Skin epidermis (tissue), 12 donors: ENCODE results near the gene KIF13A.
"Not testable (repeated sequence)": the region's sequence is repeated elsewhere in the genome, so short reads cannot be mapped to it uniquely, and the experiment has no call there.

ENCODE experiments used
- H3K27ac ChIP-seq, 21 experiments: fragments of 200-600 bp; sonication (generic) in 11 of 21; one replicate each; pipeline ENCODE4 v1.5.0; 2020; ENCODE audit warnings: mild to moderate bottlenecking in 3 of 21, inconsistent platforms in 2 of 21, moderate library complexity in 2 of 21
- H3K4me3 ChIP-seq, 7 experiments: fragments of 200-600 bp; sonication (generic) in 2 of 7; one replicate each; pipeline ENCODE4 v1.5.0; 2020; ENCODE audit warnings: inconsistent platforms in 2 of 7, mild to moderate bottlenecking in 2 of 7, moderate library complexity in 1 of 7

The KIF13A gene

GRCh38 chr6:17987447-17987696 lies at the start of gene KIF13A:
Gene KIF13A (minus strand): TSS chr6:17987635. CDS start chr6:17987463, 172 bp downstream.
- H3K27ac ChIP-seq = peak within 1 kb of the TSS; percentile 84 to 99 (median 96)

DNA sequence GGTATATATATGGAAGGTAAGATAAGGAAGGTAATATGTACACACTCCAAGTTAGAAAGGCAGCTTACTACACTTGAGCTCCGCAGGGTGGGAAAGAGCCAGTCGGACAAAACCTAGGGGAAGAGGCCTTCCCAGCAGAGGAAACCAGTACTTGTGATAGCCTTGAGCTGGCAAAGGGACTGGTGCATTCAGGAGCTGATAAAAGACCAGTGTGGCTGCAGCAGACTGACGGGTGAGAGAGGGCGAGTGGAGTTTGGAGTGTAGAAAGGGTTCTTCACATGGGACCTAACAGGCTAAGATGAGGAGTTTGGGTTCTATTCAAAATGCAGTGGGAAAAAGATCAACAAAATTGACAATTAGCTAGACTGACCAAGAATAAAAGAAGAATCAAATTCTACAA lies 49.3 kb upstream of the KIF13A start:
- H3K4me3 ChIP-seq = no peak overlapping the region
- H3K27ac ChIP-seq = no peak overlapping the region

More at GRCh38 chr6:17987447-17987696, at the start of gene KIF13A:
- H3K4me3 ChIP-seq = peak within 1 kb of the TSS; percentile 41 to 77 (median 69)

DNA sequence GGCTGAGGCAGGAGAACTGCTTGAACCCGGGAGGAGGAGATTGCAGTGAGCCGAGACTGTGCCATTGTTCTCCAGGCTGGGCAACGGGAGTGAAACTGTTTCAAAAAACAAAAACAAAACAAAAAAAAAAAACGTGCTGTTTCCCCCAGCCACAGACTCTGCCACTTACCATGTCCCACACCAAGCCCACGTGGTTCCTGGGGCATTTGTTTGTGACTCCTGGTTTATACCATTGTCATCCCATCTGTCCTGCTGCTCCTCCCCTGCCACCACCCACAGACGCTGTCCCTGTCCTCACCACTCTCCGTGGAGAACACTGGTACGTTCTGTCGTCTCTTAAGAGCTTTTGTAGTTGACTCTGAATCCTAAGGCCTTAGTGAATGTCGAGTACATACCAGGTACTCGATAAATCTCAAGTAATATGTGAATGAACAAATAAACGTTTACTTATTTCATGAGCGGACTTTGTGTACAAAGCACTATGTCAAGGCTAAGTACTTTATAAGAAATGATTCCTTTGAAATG lies 48.0 kb upstream of the KIF13A start:
- Histone ChIP-seq H3K27ac (no peak overlapping the region), H3K4me3 (no peak overlapping the region)

DNA sequence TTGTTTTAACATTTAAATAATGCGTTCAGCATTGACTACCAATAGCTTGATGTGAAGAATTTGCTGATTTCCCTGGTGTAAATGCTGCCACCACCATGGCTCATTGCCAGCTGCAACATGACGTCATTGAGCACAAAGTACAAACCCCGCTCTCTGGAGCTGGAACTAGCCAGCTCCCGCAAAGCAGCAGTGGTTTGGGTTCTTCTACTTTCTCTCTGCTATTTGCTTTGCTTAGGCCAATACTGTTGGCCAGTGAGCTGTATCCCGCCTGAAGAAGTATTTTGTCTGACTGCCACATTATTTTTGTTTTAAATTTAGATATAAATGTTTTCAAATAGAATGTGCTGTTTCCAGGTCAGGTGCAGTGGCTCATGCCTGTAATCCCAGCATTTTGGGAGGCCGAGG lies 47.4 kb upstream of the KIF13A start:
- Histone ChIP-seq H3K27ac (no peak overlapping the region), H3K4me3 (no peak overlapping the region)

DNA sequence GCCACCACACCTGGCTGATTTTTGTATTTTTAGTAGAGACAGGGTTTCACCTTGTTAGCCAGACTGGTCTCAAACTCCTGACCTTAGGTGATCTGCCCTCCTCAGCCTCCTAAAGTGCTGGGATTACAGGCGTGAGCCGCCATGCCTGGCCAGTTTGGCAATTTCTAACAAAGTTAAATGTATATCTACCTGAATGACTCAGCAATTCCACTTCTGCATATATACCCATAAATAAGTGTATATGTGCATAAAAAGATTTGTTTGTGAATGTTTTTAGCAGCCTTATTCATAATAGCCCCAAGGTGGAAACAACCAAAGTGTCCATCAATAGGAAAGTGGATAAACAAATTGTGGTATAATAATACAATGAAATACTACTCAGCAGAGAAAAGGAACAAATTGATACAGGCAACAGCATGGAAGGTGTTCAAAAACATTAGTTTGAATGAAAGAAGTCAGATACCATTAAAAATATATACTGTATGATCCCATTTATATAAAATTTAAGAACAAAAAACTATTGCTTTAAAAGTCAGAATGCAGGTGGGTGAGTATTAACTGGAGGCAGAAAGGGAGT lies 44.3 kb upstream of the KIF13A start:
- Histone ChIP-seq H3K27ac (no peak overlapping the region), H3K4me3 (no peak overlapping the region)

DNA sequence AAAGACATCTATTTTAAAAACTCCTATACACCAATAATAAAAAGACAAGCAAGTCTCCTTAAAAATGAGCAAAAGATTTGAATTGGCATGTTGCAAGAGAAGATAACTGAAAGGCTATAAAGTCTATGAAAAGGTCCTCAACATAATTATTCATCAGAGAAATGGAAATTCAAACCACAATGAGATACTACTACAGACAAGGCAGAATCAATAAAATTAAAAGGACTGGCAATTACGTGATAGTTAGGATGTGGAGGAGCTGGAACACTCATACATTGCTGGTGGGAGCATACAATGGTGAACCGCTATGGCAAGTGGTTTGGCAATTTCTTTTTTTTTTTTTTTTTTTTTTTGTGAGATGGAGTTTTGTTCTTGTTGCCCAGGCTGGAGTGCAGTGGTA lies 43.8 kb upstream of the KIF13A start:
- Histone ChIP-seq H3K4me3 (no peak overlapping the region), H3K27ac (no peak overlapping the region)

DNA sequence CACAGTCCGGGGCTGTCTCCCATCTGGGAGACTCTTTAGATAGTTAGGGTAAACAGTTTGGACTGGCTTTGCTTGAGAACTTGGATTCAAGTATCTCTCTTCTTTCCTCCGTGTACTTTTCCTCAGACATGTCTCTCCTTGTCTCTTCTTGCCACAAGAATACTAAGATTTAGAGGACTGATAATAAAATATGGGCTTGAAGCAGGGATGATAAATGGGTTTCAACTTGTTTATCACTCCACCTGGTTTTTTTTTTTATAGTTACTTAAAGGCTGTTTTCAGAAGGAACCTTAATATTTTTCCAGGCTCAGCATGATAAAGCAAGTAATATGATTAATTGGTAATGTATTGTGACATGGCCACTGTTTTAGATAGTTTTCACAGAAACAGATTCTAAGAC lies 40.9 kb upstream of the KIF13A start:
- Histone ChIP-seq H3K4me3 (no peak overlapping the region), H3K27ac (peak overlapping the region in 11 of 21 experiments; percentile 20 to 68 (median 56))

- H3K27ac ChIP-seq = no peak overlapping the region
- H3K4me3 ChIP-seq = no peak overlapping the region
Observed at GRCh38 chr6:18025596-18025995, 38.2 kb upstream of the KIF13A start.

GRCh38 chr6:18024876-18025275 lies 37.4 kb upstream of the KIF13A start:
- Histone ChIP-seq H3K27ac (no peak overlapping the region), H3K4me3 (no peak overlapping the region)

- H3K27ac ChIP-seq = no peak overlapping the region
- no peak overlapping the region for H3K4me3 ChIP-seq
Observed at GRCh38 chr6:18023891-18024290, 36.5 kb upstream of the KIF13A start.

GRCh38 chr6:18022398-18023231 lies 35.2 kb upstream of the KIF13A start:
- Histone ChIP-seq H3K4me3 (no peak overlapping the region), H3K27ac (peak overlapping the region in 2 of 21 experiments; percentile 17 to 44)

DNA sequence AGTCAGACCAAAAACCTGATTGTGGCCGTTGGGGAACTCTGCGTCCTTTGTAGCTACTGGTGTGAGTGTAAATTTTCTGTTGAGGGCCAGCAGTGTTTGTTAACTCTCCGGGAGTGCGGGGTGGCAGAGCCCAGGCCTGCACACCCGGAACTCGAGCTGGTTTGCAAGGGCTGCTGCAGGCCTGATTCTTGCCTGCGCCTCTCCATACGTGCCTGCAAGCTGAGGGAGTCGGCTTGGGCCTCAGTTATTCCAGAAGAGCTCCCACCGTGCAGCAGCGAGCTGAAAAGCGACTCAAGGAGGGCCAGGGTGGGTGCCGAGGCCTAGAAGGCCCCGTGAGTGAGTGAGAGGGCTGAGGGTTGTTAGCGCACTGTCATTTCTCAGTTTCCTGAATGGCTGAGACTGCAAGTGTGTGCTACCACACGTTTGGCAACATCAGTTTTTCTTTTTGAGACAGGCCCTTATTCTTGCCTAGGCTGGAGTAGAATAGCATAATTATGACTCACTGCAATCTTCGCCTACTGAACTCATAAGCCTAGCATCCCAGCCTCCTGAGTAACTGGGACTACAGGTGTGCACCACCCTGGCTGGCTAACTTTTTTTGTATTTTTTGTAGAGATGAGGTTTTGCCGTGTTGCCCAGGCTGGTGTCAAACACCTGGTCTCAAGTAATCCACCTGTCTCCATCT lies 33.9 kb upstream of the KIF13A start:
- no peak overlapping the region for H3K4me3 ChIP-seq
- H3K27ac ChIP-seq = peak overlapping the region in 2 of 21 experiments; percentile 49 to 51

GRCh38 chr6:18020545-18020944 lies 33.1 kb upstream of the KIF13A start:
- H3K4me3 ChIP-seq, H3K27ac ChIP-seq: not testable (repeated sequence)

DNA sequence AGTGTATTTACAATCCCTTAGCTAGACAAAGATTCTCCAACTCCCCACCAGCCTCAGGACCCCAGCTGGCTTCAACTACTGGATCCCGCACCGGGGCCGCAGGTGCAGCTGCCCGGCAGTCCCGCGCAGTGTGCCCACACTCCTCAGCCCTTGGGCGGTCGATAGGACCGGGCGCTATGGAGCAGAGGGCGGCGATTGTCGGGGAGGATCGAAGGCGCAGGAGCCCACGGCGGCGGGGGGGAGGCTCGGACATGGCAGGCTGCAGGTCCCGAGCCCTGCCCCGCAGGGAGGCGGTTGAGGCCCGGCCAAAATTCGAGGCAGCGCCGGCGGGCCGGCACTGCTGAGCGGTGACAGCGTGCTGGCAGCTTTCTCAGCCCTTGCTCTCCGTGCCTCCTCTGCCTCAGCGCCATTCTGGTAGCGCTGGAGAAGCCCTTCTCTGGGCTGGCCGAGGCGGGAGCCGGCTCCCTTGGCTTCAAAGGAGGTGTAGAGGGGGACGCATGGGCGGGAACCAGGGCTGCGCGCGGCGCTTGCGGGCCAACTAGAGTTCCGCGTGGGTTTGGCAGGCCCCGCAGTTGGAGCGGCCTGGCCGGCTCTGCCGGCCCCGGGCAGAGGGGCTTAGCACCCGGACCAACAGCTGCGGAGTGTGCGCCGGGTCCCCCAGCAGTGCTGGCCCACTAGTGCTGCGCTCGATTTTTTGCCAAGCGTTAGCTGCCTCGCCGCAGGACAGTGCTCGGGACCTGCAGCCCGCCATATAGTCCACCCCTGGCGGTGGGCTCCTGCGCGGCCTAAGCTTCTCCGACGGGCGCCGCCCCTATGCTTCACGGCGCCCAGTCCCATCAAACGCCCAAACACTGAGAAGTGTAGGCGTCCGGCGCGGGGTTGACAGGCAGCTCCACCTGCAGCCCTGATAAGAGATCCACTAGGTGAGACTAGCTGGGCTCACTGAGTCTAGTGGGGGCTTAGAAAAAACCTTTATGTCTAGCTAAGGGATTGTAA lies 32.4 kb upstream of the KIF13A start:
- H3K4me3 ChIP-seq = no peak overlapping the region
- H3K27ac ChIP-seq = no peak overlapping the region

GRCh38 chr6:18019133-18019532 lies 31.7 kb upstream of the KIF13A start:
- not testable (repeated sequence) for H3K4me3 ChIP-seq, H3K27ac ChIP-seq

DNA sequence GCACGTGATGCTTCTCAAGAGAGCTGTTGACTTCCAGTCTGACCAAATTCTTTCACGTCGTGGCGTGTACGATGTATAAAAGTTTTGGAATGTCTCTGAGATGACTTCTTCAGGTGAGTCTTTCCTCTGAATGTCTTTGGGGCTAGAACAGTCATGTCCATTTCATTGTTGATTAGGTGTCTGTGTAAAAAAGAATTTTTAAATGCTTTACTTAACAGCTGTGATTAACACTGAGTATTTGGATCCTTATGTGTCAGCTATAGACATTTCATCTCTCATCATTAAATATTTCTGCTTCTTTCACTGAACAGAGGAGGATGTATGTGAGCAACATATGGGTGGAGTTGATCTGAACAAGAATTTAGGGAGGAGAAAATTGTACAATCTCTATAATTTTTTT lies 29.3 kb upstream of the KIF13A start:
- no peak overlapping the region for H3K4me3 ChIP-seq

GRCh38 chr6:18016133-18016532 lies 28.7 kb upstream of the KIF13A start:
- no peak overlapping the region for H3K4me3 ChIP-seq
- H3K27ac ChIP-seq = peak overlapping the region in 4 of 21 experiments; percentile 16 to 60 (median 52)

More for the DNA sequence above, 29.3 kb upstream of the KIF13A start:
- H3K27ac ChIP-seq = peak overlapping the region in 2 of 21 experiments; percentile 11 to 72

DNA sequence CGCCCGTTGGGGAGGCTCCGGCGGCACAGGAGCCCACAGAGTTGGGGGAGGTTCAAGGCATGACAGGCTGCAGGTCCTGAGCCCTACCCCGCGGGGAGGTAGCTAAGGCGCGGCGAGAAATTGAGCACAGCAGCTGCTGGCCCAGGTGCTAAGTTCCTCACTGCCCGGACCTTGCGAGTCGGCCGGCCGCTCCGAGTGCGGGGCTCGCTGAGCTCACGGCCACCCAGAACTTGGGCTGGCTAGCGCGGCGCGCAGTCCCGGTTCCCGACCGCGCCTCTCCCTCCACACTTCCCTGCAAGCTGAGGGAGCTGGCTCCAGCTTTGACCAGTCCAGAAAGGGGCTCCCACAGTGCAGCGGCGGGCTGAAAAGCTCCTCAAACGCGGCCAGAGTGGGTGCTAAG lies 23.9 kb upstream of the KIF13A start:
- Histone ChIP-seq H3K27ac (no peak overlapping the region), H3K4me3 (no peak overlapping the region)

DNA sequence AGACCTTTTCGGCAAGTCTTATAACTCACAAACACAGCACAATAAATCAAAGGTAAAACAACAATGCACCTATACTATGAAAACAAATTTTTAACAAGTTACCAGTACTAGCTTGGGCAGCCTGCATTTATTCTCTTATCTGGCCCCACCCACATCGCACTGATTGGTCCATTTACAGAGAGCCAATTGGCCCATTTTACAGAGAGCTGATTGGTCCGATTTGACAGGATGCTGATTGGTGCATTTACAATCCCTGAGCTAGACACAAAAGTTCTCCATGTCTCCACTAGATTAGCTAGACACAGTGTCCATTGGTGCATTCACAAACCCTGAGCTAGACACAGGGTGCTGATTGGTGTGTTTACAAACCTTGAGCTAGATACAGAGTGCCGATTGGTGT lies 23.1 kb upstream of the KIF13A start:
- not testable (repeated sequence) for H3K4me3 ChIP-seq, H3K27ac ChIP-seq
